HUES48 (cell line): ENCODE results near the gene DNAJC9.
A peak's percentile ranks its signal among the peaks of the same experiment; 100 is the strongest.
"Not testable (repeated sequence)": the region's sequence is repeated elsewhere in the genome, so short reads cannot be mapped to it uniquely, and the experiment has no call there.

ENCODE experiments used
- H3K27ac ChIP-seq: one replicate; pipeline ENCODE4 v1.7.0; 2013; ENCODE audit warnings: low read depth, low read length, inconsistent platforms
- H3K27me3 ChIP-seq: 2 replicates; pipeline ENCODE4 v1.6.1; 2013; ENCODE audit warnings: mild to moderate bottlenecking, low read length; ENCODE audit not compliant: control insufficient read depth, insufficient read depth
- H3K36me3 ChIP-seq: 2 replicates; pipeline ENCODE4 v1.6.1; 2013; ENCODE audit warnings: low read length; ENCODE audit not compliant: control insufficient read depth, insufficient read depth
- H3K4me1 ChIP-seq: 2 replicates; pipeline ENCODE4 v1.6.1; 2013; ENCODE audit warnings: mild to moderate bottlenecking, low read length; ENCODE audit not compliant: control insufficient read depth, insufficient read depth
- H3K4me3 ChIP-seq: 2 replicates; pipeline ENCODE4 v1.5.1; 2013; ENCODE audit warnings: mild to moderate bottlenecking, low read depth, low read length
- H3K9ac ChIP-seq: 2 replicates; pipeline ENCODE4 v1.6.1; 2013; ENCODE audit warnings: mild to moderate bottlenecking, low read depth, low read length, moderate library complexity
- H3K9me3 ChIP-seq: 2 replicates; pipeline ENCODE4 v1.6.1; 2013; ENCODE audit warnings: low read length; ENCODE audit not compliant: control insufficient read depth, insufficient read depth

The DNAJC9 gene

DNA sequence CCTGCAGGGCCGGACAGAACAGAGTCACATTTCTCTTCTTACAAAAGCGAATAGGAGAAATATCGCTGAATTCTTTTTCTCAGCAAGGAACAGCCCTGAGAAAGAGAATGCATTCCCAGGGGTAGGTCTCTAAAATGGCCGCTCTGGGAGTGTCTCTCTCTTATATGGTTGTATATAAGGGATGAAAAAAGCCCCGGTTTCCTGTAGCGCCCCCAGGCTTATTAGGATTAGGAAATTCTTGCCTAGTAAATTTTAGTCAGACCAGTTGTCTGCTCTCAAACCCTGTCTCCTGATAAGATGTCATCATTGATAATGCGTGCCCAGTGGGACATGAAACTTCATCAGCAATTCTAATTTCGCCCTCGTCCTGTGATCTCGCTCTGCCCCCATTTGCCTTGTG, 11.6 kb upstream of the DNAJC9 start:
- H3K4me1 ChIP-seq, H3K27ac ChIP-seq, H3K36me3 ChIP-seq, H3K9me3 ChIP-seq, H3K27me3 ChIP-seq, H3K9ac ChIP-seq, H3K4me3 ChIP-seq: not testable (repeated sequence)

DNA sequence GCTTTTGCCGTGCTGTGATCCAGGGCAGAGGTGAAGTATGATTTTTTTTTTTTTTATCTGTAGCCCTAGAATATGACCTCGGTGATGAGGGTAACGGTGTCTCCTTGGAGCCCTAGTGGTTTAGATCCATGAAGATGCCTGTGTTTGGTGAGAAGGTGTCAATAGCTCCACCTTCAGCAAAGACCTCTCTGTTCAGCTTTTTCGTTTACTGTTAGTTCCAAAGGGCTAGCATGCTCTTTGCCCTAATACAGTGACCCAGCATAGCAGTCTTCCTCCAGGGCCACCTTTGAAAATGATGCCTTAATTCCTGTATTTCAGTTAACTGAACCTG, 6.1 kb upstream of the DNAJC9 start:
- peaks cover 23% of the 10 kb centered on the region for H3K36me3 ChIP-seq
- peak overlapping the region; percentile 90 for H3K9ac ChIP-seq
- peak overlapping the region; percentile 95 for H3K27ac ChIP-seq
- no peaks in the 10 kb centered on the region for H3K27me3 ChIP-seq
- H3K4me1 ChIP-seq = peaks cover 2% of the 10 kb centered on the region; the same call in 1 of the 2 replicates
- H3K4me3 ChIP-seq = peak overlapping the region; percentile 94
- H3K9me3 ChIP-seq = no peaks in the 10 kb centered on the region

DNA sequence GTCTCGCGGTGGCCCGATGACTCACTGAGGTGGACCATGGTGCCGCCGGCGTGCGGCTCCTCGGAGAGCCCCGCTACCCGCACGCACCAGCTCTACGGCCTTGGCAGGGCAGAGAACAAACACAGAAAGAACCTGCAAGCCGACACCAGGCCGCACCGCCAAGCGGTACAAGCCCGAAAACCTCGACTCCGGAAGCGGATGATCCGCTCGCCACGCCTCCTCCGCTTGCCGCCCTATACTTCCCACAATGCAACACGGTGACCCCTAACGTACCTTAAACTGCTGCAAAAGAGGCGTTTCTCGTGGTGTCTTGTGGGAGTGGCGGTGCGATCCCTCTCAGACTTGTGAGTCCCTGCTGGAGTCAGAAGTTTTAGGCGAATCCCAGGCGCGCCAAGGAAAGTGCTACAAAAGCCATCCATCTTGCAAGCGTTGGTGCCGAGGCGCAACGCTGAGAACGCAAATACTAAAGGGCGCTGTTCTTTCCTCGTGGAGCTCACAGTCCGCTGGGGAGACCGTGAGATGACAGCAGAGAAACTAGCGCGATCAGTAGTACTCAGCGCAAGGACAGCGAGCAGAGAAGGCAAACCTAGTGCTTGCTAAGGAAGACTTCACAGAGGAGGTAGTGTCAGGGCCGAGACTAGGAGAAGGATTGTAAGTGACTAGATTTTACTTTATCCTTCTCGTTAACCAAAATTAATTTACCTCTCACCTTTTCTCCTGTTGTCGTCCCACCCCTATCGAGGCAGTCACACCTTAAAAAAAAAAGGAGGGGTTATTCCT, 5.6 kb upstream of the DNAJC9 start, which contains the start of gene MRPS16:
MRPS16 (minus strand) TSS at position 200 of the 780 bp plus-strand sequence; CDS start at position 38, 162 bp downstream.
- H3K27ac ChIP-seq = peak within 1 kb of the TSS; percentile 95
- H3K36me3 ChIP-seq = peaks cover 23% of the 10 kb centered on the region
- no peaks in the 10 kb centered on the region for H3K27me3 ChIP-seq
- peak within 1 kb of the TSS; percentile 90 for H3K9ac ChIP-seq
- peaks cover 7% of the 10 kb centered on the region; the same call in 1 of the 2 replicates for H3K4me1 ChIP-seq
- no peaks in the 10 kb centered on the region for H3K9me3 ChIP-seq
- peak within 1 kb of the TSS; percentile 94 for H3K4me3 ChIP-seq

DNA sequence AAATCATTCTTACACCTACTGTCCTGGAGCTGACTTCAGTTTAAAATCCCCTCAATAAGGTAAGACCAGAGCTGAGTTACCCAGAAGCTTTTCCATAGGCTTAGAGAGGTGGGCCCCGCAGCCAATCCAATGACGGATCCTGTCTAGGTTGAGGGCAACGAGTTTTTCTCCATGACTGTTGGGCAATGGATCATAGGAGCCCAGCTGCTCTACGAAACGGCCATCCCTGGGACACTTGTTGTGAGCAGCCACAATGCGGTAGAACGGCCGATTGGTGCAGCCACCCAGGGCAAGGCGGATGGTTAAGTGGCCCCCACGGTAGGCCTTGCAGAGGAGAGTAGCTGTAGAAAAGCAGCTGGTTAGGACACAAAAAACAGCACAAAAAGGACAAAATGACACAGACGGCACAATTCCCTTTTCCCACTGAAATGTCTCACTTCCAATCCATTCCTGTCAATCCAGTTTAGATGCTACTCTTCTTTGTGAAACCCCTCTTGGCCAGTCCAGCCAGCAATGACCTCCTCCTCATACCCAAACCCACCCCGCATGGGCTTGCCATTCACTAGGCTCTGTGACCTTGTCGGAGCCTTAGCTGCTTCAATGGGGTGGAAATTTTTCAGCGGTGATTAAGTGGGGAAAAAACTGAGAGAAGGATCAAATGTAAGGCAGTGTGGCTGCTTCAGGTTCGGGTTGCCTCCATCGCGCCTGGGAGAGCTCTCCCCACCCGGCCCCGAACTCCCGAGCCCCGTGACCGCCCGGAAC, 4.8 kb upstream of the DNAJC9 start:
- peaks cover 23% of the 10 kb centered on the region for H3K36me3 ChIP-seq
- peak overlapping the region; percentile 90 for H3K9ac ChIP-seq
- H3K4me3 ChIP-seq = peak overlapping the region; percentile 94

DNA sequence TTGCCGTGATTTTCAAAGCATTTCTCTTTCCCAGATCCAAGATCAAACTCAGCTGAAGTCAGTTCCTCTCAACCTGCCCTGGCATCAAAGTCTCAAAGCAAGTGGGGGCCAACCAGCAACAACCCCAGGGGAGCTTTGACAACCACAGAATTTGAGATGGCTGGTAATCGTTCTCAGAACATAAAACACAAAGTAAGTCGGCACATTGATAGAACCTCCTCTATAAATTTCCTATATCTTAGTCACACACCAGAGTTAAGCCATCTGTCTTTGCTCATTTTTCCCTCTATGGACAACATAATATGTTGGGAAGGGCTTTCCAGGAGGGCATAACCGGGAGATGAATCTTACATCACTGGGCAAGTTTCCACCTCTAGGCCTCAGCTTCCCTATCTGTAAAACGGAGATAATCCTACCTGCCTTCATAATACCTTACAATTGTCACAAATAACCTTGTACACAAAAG, 1.2 kb upstream of the DNAJC9 start:
- H3K9me3 ChIP-seq = no peaks in the 10 kb centered on the region
- H3K4me3 ChIP-seq = peak overlapping the region; percentile 81; the same call in 1 of the 2 replicates
- peak overlapping the region; percentile 100 for H3K27ac ChIP-seq
- H3K9ac ChIP-seq = no peak overlapping the region
- H3K36me3 ChIP-seq = peaks cover 48% of the 10 kb centered on the region
- no peaks in the 10 kb centered on the region for H3K27me3 ChIP-seq
- peaks cover 13% of the 10 kb centered on the region; the same call in 1 of the 2 replicates for H3K4me1 ChIP-seq

More for the DNA sequence above, 4.8 kb upstream of the DNAJC9 start:
- Histone ChIP-seq H3K9me3 (no peaks in the 10 kb centered on the region), H3K4me1 (peaks cover 9% of the 10 kb centered on the region; the same call in 1 of the 2 replicates), H3K27me3 (no peaks in the 10 kb centered on the region), H3K27ac (peak overlapping the region; percentile 95)

DNA sequence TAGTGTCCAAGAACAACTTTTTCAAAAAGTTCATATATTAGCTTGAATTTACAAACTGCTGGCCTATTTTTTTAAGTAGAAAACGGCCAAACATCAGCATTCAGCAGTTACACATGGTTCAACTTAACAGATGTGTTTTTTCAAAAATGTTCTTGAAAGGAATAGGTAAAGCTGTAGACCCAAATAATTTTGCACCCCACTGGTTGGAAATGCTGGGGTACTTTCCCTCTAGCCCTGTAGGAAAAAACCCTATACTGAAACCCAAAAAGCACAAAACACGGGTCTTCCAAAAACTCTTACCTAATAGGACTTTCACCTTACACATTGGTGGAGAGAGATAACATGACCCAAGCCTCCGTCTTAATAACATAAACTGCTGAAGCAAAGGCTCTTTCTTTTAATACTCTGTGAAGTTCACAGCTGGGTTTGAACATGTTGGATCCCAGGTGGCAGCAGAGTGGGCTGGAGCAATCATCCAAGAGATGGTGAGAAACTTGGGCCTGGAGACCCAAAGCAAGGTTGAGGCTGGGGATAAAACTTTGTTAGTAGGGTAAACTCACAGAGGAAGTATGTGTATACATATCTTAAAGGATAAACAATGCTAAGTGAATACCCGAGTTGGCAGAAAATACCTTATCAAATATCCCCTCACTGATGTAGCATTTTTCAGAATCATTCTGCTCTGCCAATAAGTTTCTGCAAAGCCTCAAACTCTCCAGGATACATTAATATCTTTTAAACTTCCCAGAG, 629 bp upstream of the DNAJC9 start:
- peak overlapping the region; percentile 100 for H3K27ac ChIP-seq
- H3K9ac ChIP-seq = peak overlapping the region; percentile 96
- H3K4me1 ChIP-seq = peaks cover 13% of the 10 kb centered on the region; the same call in 1 of the 2 replicates
- no peaks in the 10 kb centered on the region for H3K9me3 ChIP-seq
- H3K36me3 ChIP-seq = peaks cover 54% of the 10 kb centered on the region
- no peaks in the 10 kb centered on the region for H3K27me3 ChIP-seq
- H3K4me3 ChIP-seq = peak overlapping the region; percentile 81

DNA sequence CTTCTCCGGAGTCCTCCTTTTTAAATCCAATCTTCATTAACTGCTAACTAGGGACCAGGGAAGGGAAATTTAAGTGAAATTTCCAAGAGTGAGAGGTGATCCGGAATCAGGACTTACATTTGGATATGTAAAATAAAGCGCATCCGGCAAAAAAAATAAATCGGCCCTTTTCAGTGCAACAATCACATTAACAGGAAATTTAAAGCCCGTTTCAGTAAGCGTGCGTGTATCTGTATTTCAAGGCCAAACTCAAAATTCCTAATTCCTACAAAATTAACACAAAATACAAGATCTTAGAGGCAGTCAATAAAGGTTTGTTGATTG, 771 bp downstream of the DNAJC9 start:
- H3K27me3 ChIP-seq = no peaks in the 10 kb centered on the region
- H3K9ac ChIP-seq = peak overlapping the region; percentile 96
- H3K9me3 ChIP-seq = no peaks in the 10 kb centered on the region
- H3K4me1 ChIP-seq = peaks cover 13% of the 10 kb centered on the region; the same call in 1 of the 2 replicates
- peak overlapping the region; percentile 100 for H3K27ac ChIP-seq
- H3K36me3 ChIP-seq = peaks cover 67% of the 10 kb centered on the region
- H3K4me3 ChIP-seq = peak overlapping the region; percentile 81

DNA sequence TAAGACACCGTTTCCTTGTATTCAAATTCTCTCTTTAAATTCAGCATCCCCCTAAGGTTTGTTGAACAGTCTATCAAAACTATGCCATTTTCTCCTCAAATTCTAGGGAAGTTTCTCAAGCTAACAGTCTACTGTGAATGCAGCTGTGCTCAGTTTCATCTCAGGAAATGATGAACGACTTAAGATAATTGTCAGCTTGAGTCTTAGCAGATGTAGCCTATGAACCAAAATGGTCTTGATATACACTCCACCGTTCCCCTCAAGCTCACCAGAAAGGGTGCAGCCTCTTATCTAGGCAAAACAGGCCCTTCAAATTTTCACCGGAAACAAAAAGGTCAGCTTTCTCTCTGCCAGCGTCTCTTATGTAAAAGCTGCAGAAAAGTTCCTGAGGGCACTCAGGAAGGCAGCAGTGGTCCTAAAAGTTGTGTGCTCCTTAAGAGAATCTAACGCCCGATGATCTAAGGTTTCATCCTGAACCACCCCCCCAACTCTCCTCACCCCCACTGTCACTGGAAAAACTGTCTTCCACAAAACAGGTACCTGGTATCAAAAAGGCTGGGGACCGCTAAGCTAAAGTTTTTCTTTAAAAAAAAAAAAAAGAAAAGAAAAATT, 2.1 kb downstream of the DNAJC9 start:
- Histone ChIP-seq H3K4me1 (peaks cover 13% of the 10 kb centered on the region; the same call in 1 of the 2 replicates), H3K4me3 (peak overlapping the region; percentile 81), H3K9ac (no peak overlapping the region), H3K27me3 (no peaks in the 10 kb centered on the region), H3K27ac (no peak overlapping the region), H3K36me3 (peaks cover 67% of the 10 kb centered on the region), H3K9me3 (no peaks in the 10 kb centered on the region)

DNA sequence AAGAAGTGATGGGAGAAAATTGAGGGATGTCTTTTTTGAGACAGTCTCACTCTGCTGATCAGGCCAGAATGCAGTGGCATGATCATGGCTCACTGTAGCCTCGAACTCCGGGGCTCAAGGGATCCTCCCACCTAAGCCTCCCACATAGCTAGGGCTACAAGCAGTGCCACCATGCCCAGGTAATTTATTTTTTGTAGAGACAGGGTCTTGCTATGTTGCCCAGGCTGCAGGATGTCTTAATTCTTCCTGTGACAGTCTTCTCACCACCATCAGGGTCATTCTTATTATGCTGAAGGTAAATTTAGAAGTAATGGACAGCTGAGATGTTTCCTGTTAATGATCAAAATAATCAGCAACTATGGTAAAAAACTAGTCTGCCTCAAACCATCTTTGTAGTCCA, 7.1 kb downstream of the DNAJC9 start:
- no peak overlapping the region for H3K4me3 ChIP-seq
- H3K27ac ChIP-seq = no peak overlapping the region
- H3K4me1 ChIP-seq = no peaks in the 10 kb centered on the region
- no peaks in the 10 kb centered on the region for H3K9me3 ChIP-seq
- H3K9ac ChIP-seq = no peak overlapping the region
- H3K36me3 ChIP-seq = peaks cover 72% of the 10 kb centered on the region
- no peaks in the 10 kb centered on the region for H3K27me3 ChIP-seq

DNA sequence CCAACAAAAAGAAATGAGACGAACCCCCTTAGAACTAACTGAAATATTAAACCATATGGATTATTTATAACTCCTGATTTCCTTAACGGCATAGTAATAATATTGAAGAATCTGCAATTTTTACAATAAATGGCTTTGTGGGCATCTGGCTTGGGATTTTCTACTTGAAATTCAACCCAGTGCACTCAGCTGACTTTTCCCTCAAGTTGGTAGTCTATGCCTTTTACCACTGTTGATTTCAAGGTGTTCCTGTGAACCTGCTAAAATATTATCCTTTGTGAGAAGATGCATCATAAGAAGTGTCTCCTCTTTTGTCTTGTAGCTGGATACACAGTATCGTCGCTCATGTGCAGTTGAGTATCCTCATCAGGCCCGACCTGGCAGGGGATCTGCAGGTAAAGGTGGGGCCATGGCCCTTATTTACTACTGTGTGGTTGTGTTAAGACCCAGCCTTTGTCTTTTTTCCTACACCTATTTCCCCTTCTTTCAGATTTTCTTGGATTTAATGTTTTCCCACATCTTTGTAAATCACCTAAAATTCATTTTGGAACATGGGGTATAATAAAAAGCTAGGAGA, 8.0 kb downstream of the DNAJC9 start:
- no peak overlapping the region for H3K9ac ChIP-seq
- H3K36me3 ChIP-seq = peaks cover 68% of the 10 kb centered on the region
- no peaks in the 10 kb centered on the region for H3K9me3 ChIP-seq
- no peaks in the 10 kb centered on the region for H3K4me1 ChIP-seq
- no peak overlapping the region for H3K27ac ChIP-seq
- H3K27me3 ChIP-seq = no peaks in the 10 kb centered on the region
- H3K4me3 ChIP-seq = no peak overlapping the region
